CD14-positive monocyte (primary cell): ENCODE measurements around the gene COL27A1. TPM values are rescaled to one million over a fixed set of nuclear protein-coding genes. Genes with fewer than 3 reads are reported as not detected.

Experiments
- DNase-seq, 3 donors: peaks; one replicate each; pipeline ENCODE4 v3.0.0-alpha.2; 2011 to 2022
- H2AFZ ChIP-seq: 2 replicates; pipeline ENCODE4 v1.6.0; 2012; ENCODE audit warnings: mild to moderate bottlenecking, low read depth, low read length, inconsistent platforms; ENCODE audit not compliant: insufficient read depth, poor library complexity, severe bottlenecking
- H3K27ac ChIP-seq, 2 donors: 1 replicate in 1 of 2; 2 replicates in 1 of 2; pipeline ENCODE4 v1.5.1; 2012 to 2013; ENCODE audit warnings: low read length in 2 of 2, control low read depth in 1 of 2, inconsistent platforms in 1 of 2, low read depth in 1 of 2, mild to moderate bottlenecking in 1 of 2
- H3K27me3 ChIP-seq, 2 donors: one replicate each; pipeline versions ENCODE4 v1.6.0 to v1.6.1; 2011 to 2013; ENCODE audit warnings: low read length in 2 of 2; ENCODE audit not compliant: control insufficient read depth in 2 of 2, insufficient read depth in 2 of 2
- H3K36me3 ChIP-seq, 2 donors: replicated peaks in 1 of 2; 1 replicate in 1 of 2; 2 replicates in 1 of 2; pipeline versions ENCODE4 v1.5.1 to v1.6.1; 2012 to 2013; ENCODE audit warnings: low read length in 2 of 2, control low read depth in 1 of 2, inconsistent platforms in 1 of 2, mild to moderate bottlenecking in 1 of 2; ENCODE audit not compliant: insufficient read depth in 2 of 2, control insufficient read depth in 1 of 2
- H3K4me1 ChIP-seq, 2 donors: 1 replicate in 1 of 2; 2 replicates in 1 of 2; pipeline versions ENCODE4 v1.5.1 to v1.6.1; 2012 to 2013; ENCODE audit warnings: low read length in 2 of 2, control low read depth in 1 of 2, inconsistent platforms in 1 of 2, mild to moderate bottlenecking in 1 of 2, moderate library complexity in 1 of 2; ENCODE audit not compliant: insufficient read depth in 2 of 2, control insufficient read depth in 1 of 2
- H3K4me2 ChIP-seq: replicated peaks from 2 replicates; pipeline ENCODE3; 2012; ENCODE audit warnings: low read length, moderate library complexity, mild to moderate bottlenecking; ENCODE audit not compliant: poor library complexity, severe bottlenecking; ENCODE audit errors: extremely low read depth
- H3K4me3 ChIP-seq, 3 experiments: fragments of 200-600 bp in 1 of 3; sonication (generic) in 1 of 3; replicated peaks in 1 of 3; 1 replicate in 2 of 3; 2 replicates in 1 of 3; pipeline ENCODE4 v1.5.1; 2011 to 2013; ENCODE audit warnings: low read length in 3 of 3, mild to moderate bottlenecking in 3 of 3, control low read depth in 2 of 3, low read depth in 2 of 3, inconsistent platforms in 1 of 3, moderate library complexity in 1 of 3
- H3K79me2 ChIP-seq: 2 replicates; pipeline ENCODE4 v1.6.0; 2012; ENCODE audit warnings: mild to moderate bottlenecking, control low read depth, inconsistent platforms, low read length, moderate library complexity; ENCODE audit not compliant: insufficient read depth
- H3K9ac ChIP-seq: 2 replicates; pipeline ENCODE4 v1.6.0; 2017; ENCODE audit warnings: low read length, mild to moderate bottlenecking; ENCODE audit not compliant: insufficient read depth, poor library complexity, severe bottlenecking
- H3K9me3 ChIP-seq, 2 donors: replicated peaks in 1 of 2; 1 replicate in 1 of 2; 2 replicates in 1 of 2; pipeline versions ENCODE4 v1.5.1 to v1.6.1; 2012 to 2013; ENCODE audit warnings: low read length in 2 of 2, control low read depth in 1 of 2; ENCODE audit not compliant: control insufficient read depth in 1 of 2, insufficient read depth in 1 of 2
- H4K20me1 ChIP-seq: 2 replicates; pipeline ENCODE4 v1.6.0; 2012; ENCODE audit warnings: mild to moderate bottlenecking, low read length, control low read depth, moderate library complexity; ENCODE audit not compliant: insufficient read depth
- H3K27ac Mint-ChIP-seq, 7 donors: one replicate each; pipeline ENCODE4 v1.8.0; 2020; ENCODE audit warnings: mild to moderate bottlenecking in 7 of 7, mixed read lengths in 7 of 7, moderate library complexity in 6 of 7, inconsistent platforms in 2 of 7
- H3K27me3 Mint-ChIP-seq, 3 donors: one replicate each; pipeline ENCODE4 v1.8.0; 2021 to 2022; ENCODE audit warnings: low read depth in 3 of 3, mild to moderate bottlenecking in 3 of 3, mixed read lengths in 3 of 3, moderate library complexity in 3 of 3, inconsistent platforms in 1 of 3
- H3K36me3 Mint-ChIP-seq, 2 donors: one replicate each; pipeline ENCODE4 v1.8.0; 2020; ENCODE audit warnings: mixed read lengths in 2 of 2, inconsistent platforms in 1 of 2, mild to moderate bottlenecking in 1 of 2
- H3K4me1 Mint-ChIP-seq: one replicate; pipeline ENCODE4 v1.8.0; 2020; ENCODE audit warnings: mild to moderate bottlenecking, mixed read lengths
- H3K4me3 Mint-ChIP-seq, 2 donors: one replicate each; pipeline ENCODE4 v1.8.0; 2020; ENCODE audit warnings: mild to moderate bottlenecking in 2 of 2, mixed read lengths in 2 of 2, moderate library complexity in 1 of 2
- H3K9me3 Mint-ChIP-seq, 7 donors: one replicate each; pipeline ENCODE4 v1.8.0; 2020 to 2022; ENCODE audit warnings: mixed read lengths in 7 of 7, mild to moderate bottlenecking in 6 of 7, moderate library complexity in 6 of 7, inconsistent platforms in 2 of 7
- WGBS: methylation state at CpG from one replicate; pipeline ENCODE4 v1.1.5; 2013; ENCODE audit warnings: missing lambda C conversion rate; ENCODE audit not compliant: insufficient coverage; 5-methylcytosine and 5-hydroxymethylcytosine counted together
- intact Hi-C, 2 donors: fragments of 100-400 bp; cut with micrococcal nuclease; formaldehyde crosslinking; loops; one replicate each; pipeline versions ENCODE4 v1.15.0 to v1.15.1; 2023
- polyA plus RNA-seq, 3 donors: library from polyadenylated mRNA; depleted of rRNA in 1 of 3; unstranded in 2 of 3; stranded (reverse) in 1 of 3; fragments of 300-500 nt in 2 of 3; fragments of >200 nt in 1 of 3; fragmentation: Illumina TruSeq in 2 of 3; gene quantifications; 1 replicate in 2 of 3; 2 replicates in 1 of 3; pipeline ENCODE4 v1.2.3, GENCODE V29; 2012 to 2021
- TF ChIP-seq, protein P1 (sequence below): fragments of 200-600 bp; IDR thresholded peaks from one replicate; pipeline ENCODE4 v1.8.0; 2022; ENCODE audit warnings: antibody characterized with exemption, mild to moderate bottlenecking

COL27A1 gene
- polyA plus RNA-seq, 3 donors, result 0.03 TPM; not detected in 2

DNA sequence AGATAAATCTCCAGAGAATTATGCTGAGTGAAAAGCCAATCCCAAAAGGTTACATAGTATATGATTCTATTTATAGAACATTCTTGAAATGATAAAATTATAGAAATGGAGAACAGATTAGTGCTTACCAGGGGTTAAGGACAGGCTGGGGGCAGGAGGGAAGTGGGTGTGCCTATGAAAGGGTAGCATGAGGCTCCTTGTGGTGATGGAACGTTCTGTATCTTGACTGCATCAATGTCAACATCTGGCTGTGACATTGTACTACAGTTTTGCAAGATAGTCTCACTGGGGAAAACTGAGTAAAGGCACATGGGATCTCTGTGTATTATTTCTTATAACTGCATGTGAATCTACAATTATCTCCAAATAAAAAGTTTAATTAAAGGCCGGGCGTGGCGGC, 196.6 kb downstream of the COL27A1 start:
- Mint-ChIP-seq H3K4me3 (no peak overlapping the region), H3K27ac (peak overlapping the region in 2 of 7 donors; percentile 12 to 59), H3K4me1 (peaks cover 17% of the 10 kb centered on the region), H3K9me3 (no peaks in the 10 kb centered on the region), H3K27me3 (no peaks in the 10 kb centered on the region), H3K36me3 (peaks cover 82 to 96% of the 10 kb centered on the region in 2 donors)
- 0% methylated on average over 1 of the region's 4 CpGs for WGBS
- Histone ChIP-seq H3K36me3 (peaks cover 94 to 98% of the 10 kb centered on the region in 2 donors), H3K27me3 (no peaks in the 10 kb centered on the region), H3K4me1 (no peaks in the 10 kb centered on the region), H3K9ac (no peak overlapping the region), H3K4me2 (no peak overlapping the region), H3K9me3 (no peaks in the 10 kb centered on the region), H4K20me1 (peaks cover 88% of the 10 kb centered on the region), H3K79me2 (peaks cover 25% of the 10 kb centered on the region), H3K4me3 (no peak overlapping the region), H3K27ac (no peak overlapping the region), H2AFZ (no peak overlapping the region)
- TF ChIP-seq, protein P1, sequence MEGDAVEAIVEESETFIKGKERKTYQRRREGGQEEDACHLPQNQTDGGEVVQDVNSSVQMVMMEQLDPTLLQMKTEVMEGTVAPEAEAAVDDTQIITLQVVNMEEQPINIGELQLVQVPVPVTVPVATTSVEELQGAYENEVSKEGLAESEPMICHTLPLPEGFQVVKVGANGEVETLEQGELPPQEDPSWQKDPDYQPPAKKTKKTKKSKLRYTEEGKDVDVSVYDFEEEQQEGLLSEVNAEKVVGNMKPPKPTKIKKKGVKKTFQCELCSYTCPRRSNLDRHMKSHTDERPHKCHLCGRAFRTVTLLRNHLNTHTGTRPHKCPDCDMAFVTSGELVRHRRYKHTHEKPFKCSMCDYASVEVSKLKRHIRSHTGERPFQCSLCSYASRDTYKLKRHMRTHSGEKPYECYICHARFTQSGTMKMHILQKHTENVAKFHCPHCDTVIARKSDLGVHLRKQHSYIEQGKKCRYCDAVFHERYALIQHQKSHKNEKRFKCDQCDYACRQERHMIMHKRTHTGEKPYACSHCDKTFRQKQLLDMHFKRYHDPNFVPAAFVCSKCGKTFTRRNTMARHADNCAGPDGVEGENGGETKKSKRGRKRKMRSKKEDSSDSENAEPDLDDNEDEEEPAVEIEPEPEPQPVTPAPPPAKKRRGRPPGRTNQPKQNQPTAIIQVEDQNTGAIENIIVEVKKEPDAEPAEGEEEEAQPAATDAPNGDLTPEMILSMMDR, result no peak
- intact Hi-C loops, result no loop called here
- DNase-seq, result no peak

DNA sequence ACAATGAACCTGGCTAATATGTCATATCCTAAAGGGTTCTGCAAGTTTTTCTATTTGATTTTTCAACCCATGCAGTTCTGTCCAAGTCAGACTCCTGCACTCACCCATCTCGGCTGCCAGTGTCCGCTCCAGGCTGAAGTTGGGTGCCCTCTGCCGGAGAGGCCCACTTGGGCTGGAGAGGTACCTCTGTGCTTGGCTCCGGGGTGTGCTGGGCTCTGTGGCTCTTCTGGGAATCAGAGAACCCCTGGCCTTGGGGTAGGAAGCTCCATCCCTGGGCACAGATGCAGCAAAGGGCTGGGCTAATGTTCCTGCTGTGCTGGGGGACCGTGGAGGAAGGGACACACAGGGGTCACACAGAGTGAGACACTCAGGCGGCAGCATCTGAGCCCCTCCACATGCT, 200.5 kb downstream of the COL27A1 start:
- Mint-ChIP-seq H3K27me3 (no peaks in the 10 kb centered on the region), H3K9me3 (no peaks in the 10 kb centered on the region), H3K4me3 (no peak overlapping the region), H3K4me1 (peaks cover 2% of the 10 kb centered on the region), H3K27ac (peak overlapping the region in 2 of 7 donors; percentile 10 to 74), H3K36me3 (peaks cover 83 to 97% of the 10 kb centered on the region in 2 donors)
- intact Hi-C loops, result no loop called here
- WGBS, result 96% methylated on average over 3 of the region's 6 CpGs
- Histone ChIP-seq H3K4me2 (no peak overlapping the region), H3K27me3 (no peaks in the 10 kb centered on the region), H3K79me2 (peaks cover 46% of the 10 kb centered on the region), H3K9me3 (no peaks in the 10 kb centered on the region), H3K36me3 (peaks cover 96 to 98% of the 10 kb centered on the region in 2 donors), H2AFZ (no peak overlapping the region), H3K27ac (peak overlapping the region in 1 of 2 donors; percentile 62), H3K4me1 (no peaks in the 10 kb centered on the region), H4K20me1 (peaks cover 92% of the 10 kb centered on the region), H3K9ac (no peak overlapping the region), H3K4me3 (no peak overlapping the region)
- no peak for DNase-seq
- TF ChIP-seq, protein P1, result no peak
